Upper lobe of left lung (tissue), 6 donors: Measurements from ENCODE around the gene PRDX1. TPM values are rescaled to one million over a fixed set of nuclear protein-coding genes. Genes with fewer than 3 reads are reported as not detected.

Source experiments
- ATAC-seq, 2 donors: fragments of 200-7000 bp; cut with Tn5 transposase; one replicate each; pipeline ENCODE4 v1.9.1; 2022; ENCODE audit warnings: mild to moderate bottlenecking in 2 of 2, moderate library complexity in 2 of 2; ENCODE audit not compliant: low FRiP score in 2 of 2
- DNase-seq, 2 donors: peaks; one replicate each; pipeline ENCODE4 v3.0.0-alpha.2; 2019 to 2020
- H3K27ac ChIP-seq, 4 donors: fragments of 200-600 bp; sonication (generic); one replicate each; pipeline ENCODE4 v1.5.1; 2016 to 2019
- H3K27me3 ChIP-seq, 4 donors: fragments of 200-600 bp; sonication (generic); one replicate each; pipeline ENCODE4 v1.5.1; 2017 to 2019
- H3K36me3 ChIP-seq, 4 donors: fragments of 200-600 bp; sonication (generic); one replicate each; pipeline ENCODE4 v1.5.1; 2016 to 2019
- H3K4me1 ChIP-seq, 4 donors: fragments of 200-600 bp; sonication (generic); one replicate each; pipeline ENCODE4 v1.5.1; 2018 to 2019
- H3K4me3 ChIP-seq, 4 donors: fragments of 200-600 bp; sonication (generic); one replicate each; pipeline ENCODE4 v1.5.1; 2017 to 2019; ENCODE audit warnings: mild to moderate bottlenecking in 2 of 4, moderate library complexity in 1 of 4
- H3K9me3 ChIP-seq, 4 donors: fragments of 200-600 bp; sonication (generic); one replicate each; pipeline ENCODE4 v1.5.1; 2018 to 2019
- EP300 ChIP-seq, 4 donors: sonication (generic); formaldehyde crosslinking; IDR thresholded peaks; one replicate each; pipeline ENCODE4 v1.5.1; 2017; ENCODE audit warnings: antibody characterized with exemption in 4 of 4, control low read depth in 2 of 4
- POLR2A ChIP-seq, 4 donors: fragments of 450-650 bp; IDR thresholded peaks; one replicate each; pipeline ENCODE4 v1.5.1; 2016 to 2017; ENCODE audit warnings: antibody characterized with exemption in 4 of 4, mild to moderate bottlenecking in 2 of 4
- POLR2AphosphoS5 ChIP-seq, 2 donors: sonication (generic); formaldehyde crosslinking; IDR thresholded peaks; one replicate each; pipeline ENCODE4 v1.5.1; 2017; ENCODE audit warnings: antibody characterized with exemption in 2 of 2
- WGBS, 2 donors: methylation state at CpG; one replicate each; pipeline ENCODE4 v1.1.5; 2017 to 2018; 5-methylcytosine and 5-hydroxymethylcytosine counted together
- total RNA-seq, 6 donors: library from RNA; depleted of rRNA in 4 of 6; stranded (reverse); fragments of >200 nt in 4 of 6; gene quantifications; one replicate each; pipeline versions ENCODE4 v1.1.0 to v1.2.1, GENCODE V29; 2016 to 2021
- TF ChIP-seq, protein P1 (sequence below), 6 experiments: fragments of 450-650 bp in 4 of 6; fragments of 200-600 bp in 2 of 6; sonication (generic) in 2 of 6; IDR thresholded peaks; one replicate each; pipeline ENCODE4 v1.5.1; 2016 to 2019; ENCODE audit warnings: antibody characterized with exemption in 6 of 6
- donor health status: DM: no; HTN: no; CAD: no; lungs with moderate emphysema.
- donor health status: DM: no; HTN: yes; CAD: no; lungs with severe emphysema.

The PRDX1 gene
- total RNA-seq, 6 donors from 2014 or later: 108 to 468 (median 390) TPM

DNA sequence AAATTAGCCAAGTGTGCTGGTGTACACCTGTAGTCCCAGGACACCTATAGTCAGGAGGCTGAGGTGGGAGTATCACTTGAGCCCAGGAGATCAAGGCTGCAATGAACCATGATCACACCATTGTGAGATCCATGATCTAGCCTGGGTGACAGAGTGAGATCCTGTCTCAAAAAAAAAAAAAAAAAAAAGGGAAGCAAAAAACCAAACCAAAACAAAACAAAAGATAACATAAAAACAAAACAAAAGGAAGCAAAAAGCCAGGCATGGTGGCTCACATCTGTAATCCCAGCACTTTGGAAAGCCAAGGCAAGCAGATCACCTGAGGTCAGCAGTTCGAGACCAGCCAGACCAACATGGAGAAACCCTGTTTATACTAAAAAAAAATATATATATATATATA, 19.5 kb upstream of the PRDX1 start:
- ATAC-seq (no peak), DNase-seq (no peak)
- Histone ChIP-seq H3K27ac (no peak overlapping the region), H3K4me3 (no peak overlapping the region), H3K9me3 (no peaks in the 10 kb centered on the region), H3K36me3 (no peaks in the 10 kb centered on the region), H3K4me1 (peaks cover 23 to 26% (median 24%) of the 10 kb centered on the region in 4 donors), H3K27me3 (no peaks in the 10 kb centered on the region)
- 91 to 100% methylated on average over 1 of the region's 1 CpG for WGBS, 2 donors
- TF ChIP-seq EP300 (IDR thresholded peaks at IDR 0.05) (no peak), POLR2AphosphoS5 (IDR thresholded peaks at IDR 0.05) (no peak)

DNA sequence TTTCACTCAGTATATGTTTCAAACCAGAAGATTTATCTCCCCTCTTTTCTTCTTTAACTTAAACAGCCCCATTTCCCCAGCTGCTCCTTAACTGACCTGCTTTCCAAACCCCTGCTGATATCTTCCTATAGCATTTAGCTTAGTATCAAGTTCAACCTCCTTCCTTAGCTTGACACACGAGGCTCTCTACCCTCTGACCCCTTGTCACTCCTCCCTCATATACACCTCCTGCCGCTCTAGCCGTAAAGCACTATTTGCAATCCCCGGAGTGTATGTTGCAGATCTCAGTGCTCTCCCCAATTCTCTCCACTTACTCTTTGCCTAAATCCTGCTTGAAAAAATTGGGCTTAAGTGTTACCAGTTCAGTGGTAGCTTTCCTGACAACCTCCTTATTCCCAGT, 15.2 kb upstream of the PRDX1 start:
- TF ChIP-seq POLR2A (IDR thresholded peaks at IDR 0.05) (no peak), EP300 (IDR thresholded peaks at IDR 0.05) (no peak), POLR2AphosphoS5 (IDR thresholded peaks at IDR 0.05) (no peak)
- TF ChIP-seq, protein P1, sequence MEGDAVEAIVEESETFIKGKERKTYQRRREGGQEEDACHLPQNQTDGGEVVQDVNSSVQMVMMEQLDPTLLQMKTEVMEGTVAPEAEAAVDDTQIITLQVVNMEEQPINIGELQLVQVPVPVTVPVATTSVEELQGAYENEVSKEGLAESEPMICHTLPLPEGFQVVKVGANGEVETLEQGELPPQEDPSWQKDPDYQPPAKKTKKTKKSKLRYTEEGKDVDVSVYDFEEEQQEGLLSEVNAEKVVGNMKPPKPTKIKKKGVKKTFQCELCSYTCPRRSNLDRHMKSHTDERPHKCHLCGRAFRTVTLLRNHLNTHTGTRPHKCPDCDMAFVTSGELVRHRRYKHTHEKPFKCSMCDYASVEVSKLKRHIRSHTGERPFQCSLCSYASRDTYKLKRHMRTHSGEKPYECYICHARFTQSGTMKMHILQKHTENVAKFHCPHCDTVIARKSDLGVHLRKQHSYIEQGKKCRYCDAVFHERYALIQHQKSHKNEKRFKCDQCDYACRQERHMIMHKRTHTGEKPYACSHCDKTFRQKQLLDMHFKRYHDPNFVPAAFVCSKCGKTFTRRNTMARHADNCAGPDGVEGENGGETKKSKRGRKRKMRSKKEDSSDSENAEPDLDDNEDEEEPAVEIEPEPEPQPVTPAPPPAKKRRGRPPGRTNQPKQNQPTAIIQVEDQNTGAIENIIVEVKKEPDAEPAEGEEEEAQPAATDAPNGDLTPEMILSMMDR (IDR thresholded peaks at IDR 0.05): no peak
- WGBS, 2 donors: 72 to 76% methylated on average over 4 of the region's 4 CpGs
- no peak for ATAC-seq

DNA sequence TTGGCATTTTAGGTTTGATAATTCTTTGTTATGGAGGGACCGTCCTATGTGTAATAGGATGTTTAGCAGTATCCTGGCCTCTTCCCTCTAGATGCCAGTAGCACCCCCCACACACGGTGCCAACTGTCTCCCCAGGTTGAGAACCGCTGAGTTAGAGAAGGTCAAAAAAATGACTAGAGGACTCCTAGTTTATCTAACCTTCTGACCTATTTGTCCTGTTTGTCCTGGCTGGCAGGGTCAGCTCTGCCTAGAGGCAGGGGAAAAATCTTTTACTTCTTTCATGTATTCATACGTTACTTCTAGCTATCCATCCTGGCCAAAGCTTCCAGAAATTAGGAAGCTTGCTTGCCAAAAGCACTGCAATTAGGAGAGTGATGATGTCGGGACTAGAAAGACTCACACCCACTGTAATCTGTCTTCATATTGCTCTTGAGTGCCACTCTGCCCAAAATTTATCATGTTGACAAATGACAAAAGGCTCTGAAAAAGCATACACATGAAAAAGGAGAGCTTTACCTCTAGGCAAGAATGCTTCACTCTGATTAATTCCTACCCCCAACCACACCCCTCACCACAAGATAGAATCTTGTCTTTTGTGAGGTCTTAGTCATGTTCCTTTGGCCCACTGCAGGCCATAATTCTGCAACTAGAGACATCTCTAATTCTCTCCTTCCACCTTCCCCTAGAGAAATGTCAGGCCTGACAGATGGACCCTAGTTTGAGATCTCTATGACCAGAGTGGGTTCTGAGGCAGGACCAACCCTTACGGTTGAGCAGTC, 14.5 kb upstream of the PRDX1 start:
- Histone ChIP-seq H3K4me1 (no peaks in the 10 kb centered on the region), H3K36me3 (no peaks in the 10 kb centered on the region), H3K4me3 (no peak overlapping the region), H3K27me3 (no peaks in the 10 kb centered on the region), H3K27ac (no peak overlapping the region), H3K9me3 (no peaks in the 10 kb centered on the region)
- no peak for ATAC-seq
- WGBS, 2 donors: 67% methylated on average over 6 of the region's 6 CpGs
- TF ChIP-seq POLR2AphosphoS5 (IDR thresholded peaks at IDR 0.05) (no peak), EP300 (IDR thresholded peaks at IDR 0.05) (no peak), POLR2A (IDR thresholded peaks at IDR 0.05) (no peak)
- TF ChIP-seq, protein P1 (IDR thresholded peaks at IDR 0.05): no peak
- DNase-seq: no peak

More for the DNA sequence above, 15.2 kb upstream of the PRDX1 start:
- H3K9me3 ChIP-seq: no peaks in the 10 kb centered on the region
- no peaks in the 10 kb centered on the region for H3K36me3 ChIP-seq
- H3K4me1 ChIP-seq: no peaks in the 10 kb centered on the region
- H3K27me3 ChIP-seq: no peaks in the 10 kb centered on the region
- DNase-seq: no peak
- no peak overlapping the region for H3K27ac ChIP-seq
- H3K4me3 ChIP-seq: no peak overlapping the region

DNA sequence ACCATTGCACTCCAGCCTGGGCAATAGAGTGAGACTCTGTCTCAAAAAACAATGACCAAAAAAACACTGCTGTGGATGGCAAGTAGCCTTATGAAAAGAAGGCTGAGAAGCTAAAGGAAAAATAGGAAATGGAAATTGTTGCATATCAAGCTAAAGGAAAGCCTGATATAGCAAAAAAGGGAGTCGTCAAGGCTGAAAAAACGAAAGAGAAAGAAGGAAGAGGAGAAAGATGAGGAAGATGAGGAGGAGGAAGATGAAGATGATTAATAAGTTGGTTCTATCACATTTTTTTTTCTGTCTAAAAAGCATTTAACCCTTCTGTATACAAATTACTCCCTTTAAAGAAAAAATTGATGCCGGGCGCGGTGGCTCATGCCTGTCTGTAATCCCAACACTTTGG, 10.2 kb upstream of the PRDX1 start:
- Histone ChIP-seq H3K9me3 (no peaks in the 10 kb centered on the region), H3K27me3 (no peaks in the 10 kb centered on the region), H3K27ac (no peak overlapping the region), H3K4me1 (peaks cover 0 to 4% (median 0%) of the 10 kb centered on the region in 4 donors), H3K4me3 (no peak overlapping the region), H3K36me3 (no peaks in the 10 kb centered on the region)
- TF ChIP-seq, protein P1 (IDR thresholded peaks at IDR 0.05): no peak
- TF ChIP-seq POLR2A (IDR thresholded peaks at IDR 0.05) (no peak), POLR2AphosphoS5 (IDR thresholded peaks at IDR 0.05) (no peak), EP300 (IDR thresholded peaks at IDR 0.05) (no peak)
- no peak for ATAC-seq
- 81 to 82% methylated on average over 5 of the region's 5 CpGs for WGBS, 2 donors
- no peak for DNase-seq

DNA sequence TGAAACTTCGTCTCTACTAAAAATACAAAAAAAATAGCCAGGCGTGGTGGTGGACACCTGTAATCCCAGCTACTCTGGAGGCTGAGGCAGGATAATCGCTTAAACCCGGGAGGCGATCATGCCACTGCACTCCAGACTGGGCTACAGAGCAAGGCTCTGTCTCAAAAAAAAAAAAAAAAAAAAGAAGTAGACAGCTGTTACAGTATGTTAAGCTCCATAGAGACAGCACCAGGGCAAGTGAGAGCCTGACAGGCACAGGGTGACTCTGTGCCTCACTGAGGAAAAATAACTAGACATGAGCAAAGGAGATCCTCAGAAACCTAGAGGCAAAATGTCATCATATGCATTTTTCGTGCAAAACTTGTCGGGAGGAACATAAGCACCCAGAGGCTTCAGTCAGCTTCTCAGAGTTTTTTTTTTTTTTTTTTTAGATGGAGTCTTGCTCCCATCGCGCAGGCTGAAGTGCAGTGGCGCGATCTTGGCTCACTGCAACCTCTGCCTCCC, 9.0 kb upstream of the PRDX1 start:
- H3K27me3 ChIP-seq: no peaks in the 10 kb centered on the region
- H3K4me3 ChIP-seq: no peak overlapping the region
- H3K27ac ChIP-seq: no peak overlapping the region
- WGBS, 2 donors: 94 to 95% methylated on average over 11 of the region's 11 CpGs
- peaks cover 0 to 8% (median 0%) of the 10 kb centered on the region in 4 donors for H3K4me1 ChIP-seq
- no peak for DNase-seq
- no peaks in the 10 kb centered on the region for H3K9me3 ChIP-seq
- TF ChIP-seq POLR2A (IDR thresholded peaks at IDR 0.05): no peak
- TF ChIP-seq, protein P1 (IDR thresholded peaks at IDR 0.05): no peak
- no peak for TF ChIP-seq EP300 (IDR thresholded peaks at IDR 0.05)
- TF ChIP-seq POLR2AphosphoS5 (IDR thresholded peaks at IDR 0.05): no peak
- no peaks in the 10 kb centered on the region for H3K36me3 ChIP-seq
- no peak for ATAC-seq
